ENCODE data around the gene BTBD2.

DNA sequence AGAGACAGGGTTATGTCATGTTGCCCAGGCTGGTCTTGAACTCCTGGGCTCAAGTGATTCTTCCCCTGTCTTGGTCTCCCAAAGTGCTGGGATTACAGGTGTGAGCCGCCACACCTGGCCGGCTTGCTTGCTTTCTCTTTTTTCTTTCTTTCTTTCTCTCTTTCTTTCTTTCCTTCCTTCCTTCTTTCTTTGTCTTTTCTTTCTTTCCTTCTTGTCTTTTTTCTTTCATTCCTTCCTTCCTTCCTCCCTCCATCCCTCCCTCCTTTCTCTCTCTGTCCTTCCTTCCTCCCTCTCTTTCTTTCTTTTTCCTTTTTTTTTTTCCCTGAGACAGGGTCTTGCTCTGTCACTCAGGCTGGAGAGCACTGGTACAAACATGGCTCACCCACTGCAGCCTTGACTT, 6.8 kb upstream of the BTBD2 start:
- TF ChIP-seq, protein P1, sequence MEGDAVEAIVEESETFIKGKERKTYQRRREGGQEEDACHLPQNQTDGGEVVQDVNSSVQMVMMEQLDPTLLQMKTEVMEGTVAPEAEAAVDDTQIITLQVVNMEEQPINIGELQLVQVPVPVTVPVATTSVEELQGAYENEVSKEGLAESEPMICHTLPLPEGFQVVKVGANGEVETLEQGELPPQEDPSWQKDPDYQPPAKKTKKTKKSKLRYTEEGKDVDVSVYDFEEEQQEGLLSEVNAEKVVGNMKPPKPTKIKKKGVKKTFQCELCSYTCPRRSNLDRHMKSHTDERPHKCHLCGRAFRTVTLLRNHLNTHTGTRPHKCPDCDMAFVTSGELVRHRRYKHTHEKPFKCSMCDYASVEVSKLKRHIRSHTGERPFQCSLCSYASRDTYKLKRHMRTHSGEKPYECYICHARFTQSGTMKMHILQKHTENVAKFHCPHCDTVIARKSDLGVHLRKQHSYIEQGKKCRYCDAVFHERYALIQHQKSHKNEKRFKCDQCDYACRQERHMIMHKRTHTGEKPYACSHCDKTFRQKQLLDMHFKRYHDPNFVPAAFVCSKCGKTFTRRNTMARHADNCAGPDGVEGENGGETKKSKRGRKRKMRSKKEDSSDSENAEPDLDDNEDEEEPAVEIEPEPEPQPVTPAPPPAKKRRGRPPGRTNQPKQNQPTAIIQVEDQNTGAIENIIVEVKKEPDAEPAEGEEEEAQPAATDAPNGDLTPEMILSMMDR (IDR thresholded peaks at IDR 0.05), result no peak
- TF ChIP-seq EZH2 (IDR thresholded peaks at IDR 0.05), result no peak
